HEK293 (cell line): ENCODE measurements around the gene GALNT2.

ENCODE experiments used
- ATF2 ChIP-seq: fragments of 450-650 bp; formaldehyde crosslinking; IDR thresholded peaks from 2 replicates; pipeline ENCODE4 v1.5.1; 2016; ENCODE audit warnings: missing biosample characterization, missing genetic modification characterization, low read depth
- CTCF ChIP-seq: fragments of 450-650 bp; formaldehyde crosslinking; IDR thresholded peaks from 2 replicates; pipeline ENCODE4 v1.5.1; 2016; ENCODE audit warnings: missing biosample characterization, missing genetic modification characterization
- KLF9 ChIP-seq: fragments of 450-650 bp; formaldehyde crosslinking; IDR thresholded peaks from 2 replicates; pipeline ENCODE4 v1.5.1; 2016; ENCODE audit warnings: missing biosample characterization, missing genetic modification characterization, low read depth
- ZIC2 ChIP-seq: fragments of 450-650 bp; formaldehyde crosslinking; IDR thresholded peaks from 2 replicates; pipeline ENCODE4 v1.5.1; 2016; ENCODE audit warnings: missing biosample characterization, missing genetic modification characterization
- ZNF157 ChIP-seq: fragments of 450-650 bp; formaldehyde crosslinking; IDR thresholded peaks from 2 replicates; pipeline ENCODE4 v1.5.1; 2016; ENCODE audit warnings: missing biosample characterization, missing genetic modification characterization
- ZNF175 ChIP-seq: fragments of 450-650 bp; formaldehyde crosslinking; IDR thresholded peaks from 2 replicates; pipeline ENCODE4 v1.5.1; 2016; ENCODE audit warnings: missing biosample characterization, missing genetic modification characterization
- ZNF350 ChIP-seq: fragments of 450-650 bp; formaldehyde crosslinking; IDR thresholded peaks from 2 replicates; pipeline ENCODE4 v1.5.0; 2017; ENCODE audit warnings: missing biosample characterization, mild to moderate bottlenecking, missing genetic modification characterization
- ZNF514 ChIP-seq: fragments of 450-650 bp; formaldehyde crosslinking; IDR thresholded peaks from 2 replicates; pipeline ENCODE4 v1.5.1; 2016; ENCODE audit warnings: missing biosample characterization, missing genetic modification characterization
- ZNF548 ChIP-seq: fragments of 450-650 bp; formaldehyde crosslinking; IDR thresholded peaks from 2 replicates; pipeline ENCODE4 v1.5.1; 2016; ENCODE audit warnings: missing biosample characterization, missing genetic modification characterization
- ZNF600 ChIP-seq: fragments of 450-650 bp; formaldehyde crosslinking; IDR thresholded peaks from 2 replicates; pipeline ENCODE4 v1.5.1; 2016; ENCODE audit warnings: missing biosample characterization, missing genetic modification characterization
- ZNF629 ChIP-seq: fragments of 450-650 bp; formaldehyde crosslinking; IDR thresholded peaks from 2 replicates; pipeline ENCODE4 v1.5.1; 2017; ENCODE audit warnings: missing biosample characterization, missing genetic modification characterization
- ZNF670 ChIP-seq: fragments of 450-650 bp; formaldehyde crosslinking; IDR thresholded peaks from 2 replicates; pipeline ENCODE4 v1.5.1; 2016; ENCODE audit warnings: missing biosample characterization, missing genetic modification characterization, low read depth

- TF ChIP-seq CTCF (tag by site-specific recombination): no peak
- no peak for TF ChIP-seq ZNF157
- no peak for TF ChIP-seq ZNF548 (tag by site-specific recombination)
- TF ChIP-seq ATF2 (tag by site-specific recombination): no peak
- TF ChIP-seq ZNF350 (tag by site-specific recombination): no peak
- no peak for TF ChIP-seq KLF9 (tag by site-specific recombination)
- TF ChIP-seq ZNF670 (tag by site-specific recombination): no peak
- no peak for TF ChIP-seq ZNF600 (tag by site-specific recombination)
- TF ChIP-seq ZNF514: no peak
- TF ChIP-seq ZNF175 (tag by site-specific recombination): no peak
- TF ChIP-seq ZIC2 (tag by site-specific recombination): no peak
- no peak for TF ChIP-seq ZNF629 (tag by site-specific recombination)
These were observed 91.6 kb downstream of the GALNT2 start for GRCh38 chr1:230158415-230159291.
